SK-N-SH treated with all-trans-retinoic acid at 6 μM for 48 hours (cell line): ENCODE results near the gene SYCP2.

Experiments
- ATAC-seq: fragments of 200-7000 bp; cut with Tn5 transposase; 3 replicates; pipeline ENCODE4 v1.9.1; 2020; ENCODE audit warnings: mild to moderate bottlenecking, moderate library complexity
- ARNTL ChIP-seq: fragments of 450-650 bp; formaldehyde crosslinking; IDR thresholded peaks from 2 replicates; pipeline ENCODE4 v1.5.0; 2020; ENCODE audit warnings: low read depth, mild to moderate bottlenecking, moderate library complexity, borderline replicate concordance
- BACH2 ChIP-seq: fragments of 250-450 bp; sonication (Bioruptor Pico); IDR thresholded peaks from 2 replicates; pipeline ENCODE4 v1.9.0; 2021; ENCODE audit warnings: mild to moderate bottlenecking, borderline replicate concordance
- CSDC2 ChIP-seq: fragments of 250-450 bp; sonication (Bioruptor Pico); IDR thresholded peaks from 2 replicates; pipeline ENCODE4 v1.5.0; 2020; ENCODE audit warnings: mild to moderate bottlenecking, moderate library complexity
- CSRNP3 ChIP-seq: fragments of 250-450 bp; sonication (Bioruptor Pico); IDR thresholded peaks from 2 replicates; pipeline ENCODE4 v1.5.1; 2021; ENCODE audit warnings: mild to moderate bottlenecking, moderate library complexity
- ESRRG ChIP-seq: fragments of 250-450 bp; sonication (Bioruptor Pico); IDR thresholded peaks from 2 replicates; pipeline ENCODE4 v1.6.1; 2021; ENCODE audit warnings: mild to moderate bottlenecking
- GLIS3 ChIP-seq: fragments of 250-450 bp; sonication (Bioruptor Pico); IDR thresholded peaks from 2 replicates; pipeline ENCODE4 v1.5.0; 2020; ENCODE audit warnings: mild to moderate bottlenecking, moderate library complexity
- ISL1 ChIP-seq: fragments of 250-450 bp; sonication (Bioruptor Pico); IDR thresholded peaks from 2 replicates; pipeline ENCODE4 v2.1.2; 2022; ENCODE audit warnings: mild to moderate bottlenecking, moderate library complexity
- OSR1 ChIP-seq: fragments of 250-450 bp; sonication (Bioruptor Pico); IDR thresholded peaks from 2 replicates; pipeline ENCODE4 v1.8.0; 2022; ENCODE audit warnings: moderate library complexity, mild to moderate bottlenecking, inconsistent platforms
- PATZ1 ChIP-seq: fragments of 250-450 bp; sonication (Bioruptor Pico); IDR thresholded peaks from 2 replicates; pipeline ENCODE4 v1.8.0; 2020; ENCODE audit warnings: mild to moderate bottlenecking, moderate library complexity, borderline replicate concordance
- PPARA ChIP-seq: fragments of 250-450 bp; sonication (Bioruptor Pico); IDR thresholded peaks from 2 replicates; pipeline ENCODE4 v1.5.0; 2020; ENCODE audit warnings: mild to moderate bottlenecking, borderline replicate concordance
- RARB ChIP-seq: fragments of 250-450 bp; sonication (Bioruptor Pico); IDR thresholded peaks from 2 replicates; pipeline ENCODE4 v1.8.0; 2021; ENCODE audit warnings: mild to moderate bottlenecking, moderate library complexity
- SNAI2 ChIP-seq: fragments of 250-450 bp; sonication (Bioruptor Pico); IDR thresholded peaks from 2 replicates; pipeline ENCODE4 v1.5.0; 2020; ENCODE audit warnings: mild to moderate bottlenecking, moderate library complexity
- TCF4 ChIP-seq: fragments of 250-450 bp; sonication (Bioruptor Pico); IDR thresholded peaks from 2 replicates; pipeline ENCODE4 v1.8.0; 2021; ENCODE audit warnings: mild to moderate bottlenecking, moderate library complexity, borderline replicate concordance
- TOX ChIP-seq: fragments of 250-450 bp; sonication (Bioruptor Pico); IDR thresholded peaks from 2 replicates; pipeline ENCODE4 v1.8.0; 2021; ENCODE audit warnings: mild to moderate bottlenecking, moderate library complexity, borderline replicate concordance
- ZFP3 ChIP-seq: fragments of 250-450 bp; sonication (Bioruptor Pico); IDR thresholded peaks from 2 replicates; pipeline ENCODE4 v1.5.0; 2020; ENCODE audit warnings: mild to moderate bottlenecking, moderate library complexity
- ZFP30 ChIP-seq: fragments of 450-650 bp; formaldehyde crosslinking; IDR thresholded peaks from 2 replicates; pipeline ENCODE4 v1.5.0; 2022; ENCODE audit warnings: mild to moderate bottlenecking, moderate library complexity
- ZNF565 ChIP-seq: fragments of 450-650 bp; formaldehyde crosslinking; conservative IDR thresholded peaks from 2 replicates; pipeline ENCODE4 v1.5.0; 2020; ENCODE audit warnings: low read depth, mild to moderate bottlenecking, moderate library complexity
- ZNF70 ChIP-seq: fragments of 450-650 bp; formaldehyde crosslinking; IDR thresholded peaks from 2 replicates; pipeline ENCODE4 v1.5.0; 2020; ENCODE audit warnings: mild to moderate bottlenecking, moderate library complexity
- ZNF8 ChIP-seq: fragments of 450-650 bp; formaldehyde crosslinking; IDR thresholded peaks from 2 replicates; pipeline ENCODE4 v1.5.0; 2020; ENCODE audit warnings: mild to moderate bottlenecking, moderate library complexity
- TF ChIP-seq, protein P1 (sequence below): fragments of 250-450 bp; sonication (Bioruptor Pico); IDR thresholded peaks from 2 replicates; pipeline ENCODE4 v1.5.0; 2020; ENCODE audit warnings: mild to moderate bottlenecking, moderate library complexity

Gene SYCP2

DNA sequence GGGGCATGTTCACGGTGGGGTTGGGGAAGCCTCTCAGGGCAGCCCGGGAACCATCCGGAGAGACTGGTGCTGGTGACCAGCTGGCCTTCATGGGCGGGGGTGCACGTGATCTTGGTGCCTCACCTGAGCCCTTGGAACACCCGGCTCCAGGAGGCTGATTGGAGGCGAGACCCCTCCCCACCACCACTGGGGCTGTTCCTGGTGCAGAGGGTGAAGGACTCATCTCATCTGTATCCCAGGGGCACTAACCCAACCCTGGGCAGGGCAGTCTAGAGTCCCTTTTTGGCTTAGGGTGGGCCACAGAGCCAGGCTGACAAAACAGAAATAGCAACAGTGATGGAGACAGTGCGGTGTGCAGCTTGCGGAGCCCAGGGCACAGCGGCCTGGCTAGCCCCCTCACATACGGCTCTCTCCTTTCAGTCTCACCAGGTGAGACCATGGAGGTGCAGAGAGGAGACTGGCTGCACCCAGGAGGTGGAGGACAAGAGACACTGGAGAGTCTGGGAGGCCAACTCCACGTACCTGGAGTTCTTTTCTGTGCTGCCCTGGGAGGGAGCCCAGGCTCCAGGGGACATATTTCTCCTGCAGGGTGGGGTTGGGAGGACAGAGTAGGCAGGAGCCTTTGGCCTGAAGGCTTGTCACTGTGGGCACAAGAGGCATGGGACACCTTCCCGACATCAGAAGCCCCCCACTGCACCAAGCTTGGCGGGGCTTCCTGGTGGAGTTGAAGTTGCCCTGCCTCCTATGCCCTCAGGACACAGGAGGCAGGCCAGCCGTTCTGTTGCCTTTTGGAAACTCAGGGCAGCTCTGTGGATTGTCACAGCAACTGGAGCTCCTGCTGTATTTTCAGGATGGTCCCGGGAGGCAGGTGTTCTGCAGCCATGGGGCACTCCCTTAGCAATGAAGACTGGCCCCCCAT lies 106.0 kb downstream of the SYCP2 start:
- TF ChIP-seq ZNF565 (no peak), CSDC2 (CRISPR knock-in tag) (no peak)
- TF ChIP-seq, all 23 proteins: peak for 0
- ATAC-seq: no peak

GRCh38 chr20:59825944-59826759 lies 107.3 kb downstream of the SYCP2 start:
- TF ChIP-seq TOX (CRISPR knock-in tag) (no peak), ZFP30 (CRISPR knock-in tag) (no peak), ISL1 (CRISPR knock-in tag) (no peak), BACH2 (CRISPR knock-in tag) (no peak), CSRNP3 (CRISPR knock-in tag) (no peak), CSDC2 (CRISPR knock-in tag) (no peak), PPARA (no peak), ESRRG (CRISPR knock-in tag) (no peak), RARB (no peak), OSR1 (no peak), ZNF70 (CRISPR knock-in tag) (no peak), TCF4 (CRISPR knock-in tag) (no peak), PATZ1 (CRISPR knock-in tag) (no peak), ARNTL (CRISPR knock-in tag) (no peak), ZFP3 (no peak), GLIS3 (CRISPR knock-in tag) (no peak), SNAI2 (no peak), ZNF8 (CRISPR knock-in tag) (no peak)
- TF ChIP-seq, protein P1, sequence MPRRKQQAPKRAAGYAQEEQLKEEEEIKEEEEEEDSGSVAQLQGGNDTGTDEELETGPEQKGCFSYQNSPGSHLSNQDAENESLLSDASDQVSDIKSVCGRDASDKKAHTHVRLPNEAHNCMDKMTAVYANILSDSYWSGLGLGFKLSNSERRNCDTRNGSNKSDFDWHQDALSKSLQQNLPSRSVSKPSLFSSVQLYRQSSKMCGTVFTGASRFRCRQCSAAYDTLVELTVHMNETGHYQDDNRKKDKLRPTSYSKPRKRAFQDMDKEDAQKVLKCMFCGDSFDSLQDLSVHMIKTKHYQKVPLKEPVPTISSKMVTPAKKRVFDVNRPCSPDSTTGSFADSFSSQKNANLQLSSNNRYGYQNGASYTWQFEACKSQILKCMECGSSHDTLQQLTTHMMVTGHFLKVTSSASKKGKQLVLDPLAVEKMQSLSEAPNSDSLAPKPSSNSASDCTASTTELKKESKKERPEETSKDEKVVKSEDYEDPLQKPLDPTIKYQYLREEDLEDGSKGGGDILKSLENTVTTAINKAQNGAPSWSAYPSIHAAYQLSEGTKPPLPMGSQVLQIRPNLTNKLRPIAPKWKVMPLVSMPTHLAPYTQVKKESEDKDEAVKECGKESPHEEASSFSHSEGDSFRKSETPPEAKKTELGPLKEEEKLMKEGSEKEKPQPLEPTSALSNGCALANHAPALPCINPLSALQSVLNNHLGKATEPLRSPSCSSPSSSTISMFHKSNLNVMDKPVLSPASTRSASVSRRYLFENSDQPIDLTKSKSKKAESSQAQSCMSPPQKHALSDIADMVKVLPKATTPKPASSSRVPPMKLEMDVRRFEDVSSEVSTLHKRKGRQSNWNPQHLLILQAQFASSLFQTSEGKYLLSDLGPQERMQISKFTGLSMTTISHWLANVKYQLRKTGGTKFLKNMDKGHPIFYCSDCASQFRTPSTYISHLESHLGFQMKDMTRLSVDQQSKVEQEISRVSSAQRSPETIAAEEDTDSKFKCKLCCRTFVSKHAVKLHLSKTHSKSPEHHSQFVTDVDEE (CRISPR knock-in tag): no peak
- ATAC-seq: no peak; the same call in 2 of the 3 replicates

DNA sequence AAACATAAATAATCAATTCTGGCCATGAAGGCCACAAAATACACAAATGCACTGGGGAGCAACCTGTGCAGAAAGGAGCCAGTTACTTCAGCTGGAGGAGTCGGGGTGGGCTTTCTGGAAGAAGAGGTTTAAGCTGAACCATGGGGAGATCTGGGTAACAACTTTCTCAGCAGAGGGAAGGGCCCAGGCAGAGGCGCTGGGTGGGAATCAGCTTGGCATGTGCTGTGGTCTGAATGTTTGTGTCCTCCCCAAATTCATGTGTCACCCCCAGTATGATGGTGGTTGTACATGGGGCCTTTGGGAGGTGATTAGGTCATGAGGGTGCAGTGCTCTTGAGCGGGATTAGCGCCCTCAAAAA lies 107.9 kb downstream of the SYCP2 start:
- TF ChIP-seq SNAI2: no peak
- TF ChIP-seq ARNTL (CRISPR knock-in tag): no peak
- TF ChIP-seq ZFP3: no peak
- TF ChIP-seq ZFP30 (CRISPR knock-in tag): no peak
- TF ChIP-seq PPARA: no peak
- TF ChIP-seq ZNF565: no peak
- no peak for TF ChIP-seq ISL1 (CRISPR knock-in tag)
- no peak for TF ChIP-seq BACH2 (CRISPR knock-in tag)
- no peak for TF ChIP-seq TOX (CRISPR knock-in tag)
- no peak for TF ChIP-seq CSDC2 (CRISPR knock-in tag)
- TF ChIP-seq, all 23 proteins: peak for 0
- ATAC-seq: no peak
